ENCODE data around the gene EXOSC9. TPM values are rescaled to one million over a fixed set of nuclear protein-coding genes. Genes with fewer than 3 reads are reported as not detected.

Gene EXOSC9
- polyA plus RNA-seq, 3 donors: 13.9 to 21.4 (median 21.3) TPM

DNA sequence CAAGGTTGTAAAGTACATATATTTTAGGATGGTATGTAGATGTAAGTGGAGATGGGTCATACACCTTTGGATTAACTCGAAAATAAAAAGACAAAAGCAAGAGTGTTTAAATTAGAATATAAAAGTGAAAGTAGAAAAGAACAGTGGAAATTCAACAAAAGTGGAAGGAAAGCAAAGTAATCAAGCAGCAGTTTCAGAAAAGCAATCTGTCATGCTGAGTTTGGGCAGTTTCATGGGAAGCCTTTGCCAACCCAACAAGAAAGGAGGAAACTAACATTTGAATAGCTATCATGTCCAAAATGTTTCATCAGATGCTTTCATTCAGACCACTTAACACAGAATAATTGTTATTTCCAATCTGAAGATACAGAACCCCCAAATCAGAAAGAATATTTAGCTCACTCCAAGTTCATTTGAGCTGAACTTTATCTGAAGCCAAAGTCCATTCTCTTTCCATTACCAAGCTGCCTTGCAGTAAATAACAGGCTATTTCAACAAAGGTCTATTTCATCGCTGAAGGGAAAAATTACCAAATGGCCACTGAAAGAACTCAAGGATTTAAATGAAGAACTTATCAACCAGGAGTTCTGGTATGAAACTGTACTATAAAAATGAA lies 1.8 kb upstream of the EXOSC9 start:
- intact Hi-C loops (cut with micrococcal nuclease): no loop called here
- H3K27ac ChIP-seq (ENCODE audit: low read depth in 1 of 2, low read length in 2 of 2): peak overlapping the region in 1 of 2 donors; percentile 56

DNA sequence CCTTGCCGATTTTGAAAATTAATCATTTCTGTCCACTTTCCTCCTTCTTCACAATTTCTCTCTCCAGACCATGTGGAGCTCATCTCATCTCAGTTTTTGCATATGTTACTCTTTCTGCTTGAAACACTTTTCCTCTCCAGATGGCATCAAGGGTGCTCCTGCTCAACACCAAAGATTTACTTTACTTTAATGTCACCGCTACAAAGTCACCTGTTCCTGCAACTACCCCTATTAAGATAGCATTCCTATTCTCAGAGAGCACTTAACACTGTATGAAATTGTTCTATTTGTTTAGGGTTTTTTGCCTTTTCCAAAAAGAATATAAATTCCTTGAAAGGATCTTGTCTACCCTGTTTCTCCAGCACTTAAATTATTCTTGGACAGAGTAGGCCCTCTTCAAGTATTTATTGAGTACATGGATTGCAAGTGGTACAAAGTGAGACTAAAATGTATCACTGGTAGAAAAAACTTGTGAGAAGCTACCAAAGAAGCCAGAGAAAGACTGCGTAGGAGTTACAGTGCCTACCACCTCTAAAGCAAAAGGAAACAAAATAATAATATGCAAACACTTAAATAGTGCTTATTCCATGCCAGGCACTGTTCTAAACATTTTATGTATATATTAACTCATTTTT lies 1.1 kb upstream of the EXOSC9 start:
- no peaks in the 10 kb centered on the region for H3K27me3 ChIP-seq (ENCODE audit: control insufficient read depth in 2 of 2, insufficient read depth in 2 of 2, low read length in 2 of 2)
- H3K4me1 ChIP-seq (ENCODE audit: control insufficient read depth in 1 of 2, insufficient read depth in 2 of 2, low read length in 2 of 2): peaks cover 17 to 30% of the 10 kb centered on the region in 2 donors
- H4K20me1 ChIP-seq (ENCODE audit: insufficient read depth, low read length): no peaks in the 10 kb centered on the region
- peak overlapping the region in 4 of 7 donors; percentile 95 to 99 (median 98) for H3K27ac Mint-ChIP-seq
- no CpG with 5 or more reads among the region's 3 CpGs for WGBS (ENCODE audit: insufficient coverage)
- H3K4me3 ChIP-seq (replicated peaks in 1 of 3; ENCODE audit: low read depth in 2 of 3, low read length in 3 of 3): peak overlapping the region in 1 of 3 experiments; percentile 95
- no peak overlapping the region for H3K4me3 Mint-ChIP-seq
- peaks cover 13 to 16% of the 10 kb centered on the region in 2 donors for H3K36me3 Mint-ChIP-seq
- intact Hi-C loops (cut with micrococcal nuclease): loop anchor here (2.0 to 5.0 kb wide), 2 partner anchors 23 to 103 kb away; partner anchors contain the start of genes CCNA2 (in 2 of the 2) and ANXA5 (in 1 of the 2)
- H3K9me3 ChIP-seq (replicated peaks in 1 of 2; ENCODE audit: control insufficient read depth in 1 of 2, insufficient read depth in 1 of 2, low read length in 2 of 2): no peaks in the 10 kb centered on the region
- peaks cover 33% of the 10 kb centered on the region for H3K79me2 ChIP-seq (ENCODE audit: insufficient read depth, low read length)
- peaks cover 3 to 9% (median 3%) of the 10 kb centered on the region in 3 donors for H3K27me3 Mint-ChIP-seq (ENCODE audit: low read depth in 3 of 3)
- peaks cover 23% of the 10 kb centered on the region for H3K4me1 Mint-ChIP-seq
- peak overlapping the region in 1 of 2 donors; percentile 95 for H3K27ac ChIP-seq (ENCODE audit: low read depth in 1 of 2, low read length in 2 of 2)
- TF ChIP-seq, protein P1, sequence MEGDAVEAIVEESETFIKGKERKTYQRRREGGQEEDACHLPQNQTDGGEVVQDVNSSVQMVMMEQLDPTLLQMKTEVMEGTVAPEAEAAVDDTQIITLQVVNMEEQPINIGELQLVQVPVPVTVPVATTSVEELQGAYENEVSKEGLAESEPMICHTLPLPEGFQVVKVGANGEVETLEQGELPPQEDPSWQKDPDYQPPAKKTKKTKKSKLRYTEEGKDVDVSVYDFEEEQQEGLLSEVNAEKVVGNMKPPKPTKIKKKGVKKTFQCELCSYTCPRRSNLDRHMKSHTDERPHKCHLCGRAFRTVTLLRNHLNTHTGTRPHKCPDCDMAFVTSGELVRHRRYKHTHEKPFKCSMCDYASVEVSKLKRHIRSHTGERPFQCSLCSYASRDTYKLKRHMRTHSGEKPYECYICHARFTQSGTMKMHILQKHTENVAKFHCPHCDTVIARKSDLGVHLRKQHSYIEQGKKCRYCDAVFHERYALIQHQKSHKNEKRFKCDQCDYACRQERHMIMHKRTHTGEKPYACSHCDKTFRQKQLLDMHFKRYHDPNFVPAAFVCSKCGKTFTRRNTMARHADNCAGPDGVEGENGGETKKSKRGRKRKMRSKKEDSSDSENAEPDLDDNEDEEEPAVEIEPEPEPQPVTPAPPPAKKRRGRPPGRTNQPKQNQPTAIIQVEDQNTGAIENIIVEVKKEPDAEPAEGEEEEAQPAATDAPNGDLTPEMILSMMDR (IDR thresholded peaks at IDR 0.05): no peak
- no peak for DNase-seq
- no peaks in the 10 kb centered on the region for H3K9me3 Mint-ChIP-seq
- peaks cover 19 to 24% of the 10 kb centered on the region in 2 donors for H3K36me3 ChIP-seq (replicated peaks in 1 of 2; ENCODE audit: control insufficient read depth in 1 of 2, insufficient read depth in 2 of 2, low read length in 2 of 2)
- H2AFZ ChIP-seq (ENCODE audit: insufficient read depth, low read depth, low read length, poor library complexity, severe bottlenecking): peak overlapping the region; percentile 99
- peak overlapping the region; percentile 96 for H3K4me2 ChIP-seq (replicated peaks; ENCODE audit: extremely low read depth, low read length, poor library complexity, severe bottlenecking)
- peak overlapping the region; percentile 79 for H3K9ac ChIP-seq (ENCODE audit: insufficient read depth, low read length, poor library complexity, severe bottlenecking)

More for the DNA sequence above, 1.8 kb upstream of the EXOSC9 start:
- Mint-ChIP-seq H3K36me3 (peaks cover 8 to 10% of the 10 kb centered on the region in 2 donors), H3K9me3 (no peaks in the 10 kb centered on the region), H3K27ac (peak overlapping the region in 3 of 7 donors; percentile 9 to 64 (median 51)), H3K4me1 (peaks cover 23% of the 10 kb centered on the region), H3K4me3 (no peak overlapping the region), H3K27me3 (ENCODE audit: low read depth in 3 of 3) (peaks cover 3 to 11% (median 5%) of the 10 kb centered on the region in 3 donors)
- Histone ChIP-seq H4K20me1 (ENCODE audit: insufficient read depth, low read length) (no peaks in the 10 kb centered on the region), H3K36me3 (replicated peaks in 1 of 2; ENCODE audit: control insufficient read depth in 1 of 2, insufficient read depth in 2 of 2, low read length in 2 of 2) (peaks cover 13 to 17% of the 10 kb centered on the region in 2 donors), H2AFZ (ENCODE audit: insufficient read depth, low read depth, low read length, poor library complexity, severe bottlenecking) (peak overlapping the region; percentile 99), H3K9ac (ENCODE audit: insufficient read depth, low read length, poor library complexity, severe bottlenecking) (no peak overlapping the region), H3K4me3 (replicated peaks in 1 of 3; ENCODE audit: low read depth in 2 of 3, low read length in 3 of 3) (no peak overlapping the region), H3K4me1 (ENCODE audit: control insufficient read depth in 1 of 2, insufficient read depth in 2 of 2, low read length in 2 of 2) (peaks cover 17 to 30% of the 10 kb centered on the region in 2 donors), H3K79me2 (ENCODE audit: insufficient read depth, low read length) (peaks cover 26% of the 10 kb centered on the region), H3K27me3 (ENCODE audit: control insufficient read depth in 2 of 2, insufficient read depth in 2 of 2, low read length in 2 of 2) (no peaks in the 10 kb centered on the region), H3K9me3 (replicated peaks in 1 of 2; ENCODE audit: control insufficient read depth in 1 of 2, insufficient read depth in 1 of 2, low read length in 2 of 2) (no peaks in the 10 kb centered on the region), H3K4me2 (replicated peaks; ENCODE audit: extremely low read depth, low read length, poor library complexity, severe bottlenecking) (no peak overlapping the region)
- no CpG with 5 or more reads among the region's 2 CpGs for WGBS (ENCODE audit: insufficient coverage)
- no peak for DNase-seq
- TF ChIP-seq, protein P1 (IDR thresholded peaks at IDR 0.05): no peak
